Liver (tissue), 2 donors: ENCODE data around the gene PCNT.

Experiments used
- TF ChIP-seq, protein P1 (sequence below): fragments of 150-350 bp; IDR thresholded peaks from 2 replicates; pipeline ENCODE4 v1.5.1; 2017; ENCODE audit warnings: improper control_type of control experiment, low read depth, low read length; ENCODE audit not compliant: missing input control
- TF ChIP-seq, protein P2 (sequence below): IDR thresholded peaks from 2 replicates; pipeline ENCODE4 v1.6.1; 2016; ENCODE audit warnings: antibody characterized with exemption
- donor health status: healthy.

DNA sequence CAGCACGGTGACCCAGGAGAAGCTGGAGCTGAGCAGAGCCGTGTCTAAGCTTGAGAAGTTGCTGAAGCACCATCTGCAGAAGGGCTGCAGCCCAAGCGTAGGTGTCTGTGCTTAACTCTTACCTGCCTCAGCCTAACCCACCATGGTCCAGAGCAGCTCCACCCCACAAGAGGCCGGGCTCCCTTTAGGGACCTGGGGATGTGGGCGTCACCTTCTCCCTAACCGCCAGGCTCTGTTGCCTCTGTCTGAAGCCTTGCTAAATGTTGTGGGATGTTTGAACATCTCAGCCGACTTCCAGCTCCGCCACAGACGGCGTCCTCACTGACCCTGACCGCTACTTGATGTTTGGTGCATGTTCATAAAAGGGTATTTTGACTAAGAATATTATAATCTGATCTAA, 114.3 kb downstream of the PCNT start:
- TF ChIP-seq, protein P1, sequence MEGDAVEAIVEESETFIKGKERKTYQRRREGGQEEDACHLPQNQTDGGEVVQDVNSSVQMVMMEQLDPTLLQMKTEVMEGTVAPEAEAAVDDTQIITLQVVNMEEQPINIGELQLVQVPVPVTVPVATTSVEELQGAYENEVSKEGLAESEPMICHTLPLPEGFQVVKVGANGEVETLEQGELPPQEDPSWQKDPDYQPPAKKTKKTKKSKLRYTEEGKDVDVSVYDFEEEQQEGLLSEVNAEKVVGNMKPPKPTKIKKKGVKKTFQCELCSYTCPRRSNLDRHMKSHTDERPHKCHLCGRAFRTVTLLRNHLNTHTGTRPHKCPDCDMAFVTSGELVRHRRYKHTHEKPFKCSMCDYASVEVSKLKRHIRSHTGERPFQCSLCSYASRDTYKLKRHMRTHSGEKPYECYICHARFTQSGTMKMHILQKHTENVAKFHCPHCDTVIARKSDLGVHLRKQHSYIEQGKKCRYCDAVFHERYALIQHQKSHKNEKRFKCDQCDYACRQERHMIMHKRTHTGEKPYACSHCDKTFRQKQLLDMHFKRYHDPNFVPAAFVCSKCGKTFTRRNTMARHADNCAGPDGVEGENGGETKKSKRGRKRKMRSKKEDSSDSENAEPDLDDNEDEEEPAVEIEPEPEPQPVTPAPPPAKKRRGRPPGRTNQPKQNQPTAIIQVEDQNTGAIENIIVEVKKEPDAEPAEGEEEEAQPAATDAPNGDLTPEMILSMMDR, result no peak
- TF ChIP-seq, protein P2, sequence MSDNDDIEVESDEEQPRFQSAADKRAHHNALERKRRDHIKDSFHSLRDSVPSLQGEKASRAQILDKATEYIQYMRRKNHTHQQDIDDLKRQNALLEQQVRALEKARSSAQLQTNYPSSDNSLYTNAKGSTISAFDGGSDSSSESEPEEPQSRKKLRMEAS, result no peak
